GM18499 (cell line): ENCODE results near the gene FLNA.
"Not testable (repeated sequence)": the region's sequence is repeated elsewhere in the genome, so short reads cannot be mapped to it uniquely, and the experiment has no call there.

Source experiments
- ATAC-seq: cut with Tn5 transposase; IDR thresholded peaks from one replicate; pipeline ENCODE4 v1.9.1; 2021; ENCODE audit warnings: moderate number of reproducible peaks; ENCODE audit not compliant: insufficient read depth, unreplicated experiment

The FLNA gene

GRCh38 chrX:154374313-154375155, at the start of gene FLNA:
TSS of gene FLNA (minus strand) at chrX:154374634. CDS start at chrX:154371245, 3,389 bp downstream.
- ATAC-seq, result no peak

- no peak for ATAC-seq
Observed at GRCh38 chrX:154420402-154420756, 45.9 kb upstream of the FLNA start.

- ATAC-seq, result no peak
Observed at GRCh38 chrX:154419688-154420401, 45.4 kb upstream of the FLNA start.

GRCh38 chrX:154419189-154419588, 44.8 kb upstream of the FLNA start:
- no peak for ATAC-seq

GRCh38 chrX:154417157-154417556, 42.7 kb upstream of the FLNA start:
- ATAC-seq, result no peak

- ATAC-seq, result no peak
Observed at GRCh38 chrX:154413142-154413541, 38.7 kb upstream of the FLNA start.

- ATAC-seq, result no peak
Observed at GRCh38 chrX:154412468-154412867, 38.0 kb upstream of the FLNA start.

- ATAC-seq, result no peak
Observed at GRCh38 chrX:154411981-154412340, 37.5 kb upstream of the FLNA start.

GRCh38 chrX:154409222-154409871, 34.9 kb upstream of the FLNA start, which contains the start of gene DNASE1L1:
TSS of gene DNASE1L1 (minus strand) at chrX:154409254. CDS start at chrX:154405568, 3,686 bp downstream.
- no peak for ATAC-seq

GRCh38 chrX:154408659-154409221, 34.3 kb upstream of the FLNA start:
- ATAC-seq, result no peak

GRCh38 chrX:154404625-154405192, 30.3 kb upstream of the FLNA start:
- no peak for ATAC-seq

- no peak for ATAC-seq
Observed at GRCh38 chrX:154403858-154404257, 29.4 kb upstream of the FLNA start.

- no peak for ATAC-seq
Observed at GRCh38 chrX:154403192-154403591, 28.8 kb upstream of the FLNA start.

GRCh38 chrX:154402622-154403127, 28.2 kb upstream of the FLNA start:
- ATAC-seq, result no peak

- ATAC-seq, result no peak
Observed at GRCh38 chrX:154401918-154402621, 27.6 kb upstream of the FLNA start.

- ATAC-seq, result no peak
Observed at GRCh38 chrX:154401045-154401799, 26.8 kb upstream of the FLNA start.

GRCh38 chrX:154400369-154400817, 26.0 kb upstream of the FLNA start:
- not testable (repeated sequence) for ATAC-seq

- no peak for ATAC-seq
Observed at GRCh38 chrX:154399527-154400368, 25.3 kb upstream of the FLNA start.
